HL-60 (cell line): ENCODE results near the gene RBMS3.

Experiments
- CTCF ChIP-seq: IDR thresholded peaks from one replicate; pipeline ENCODE4 v1.5.1; 2011; ENCODE audit warnings: low read length, control low read depth, inconsistent platforms; ENCODE audit not compliant: insufficient read depth
- POLR2AphosphoS5 ChIP-seq: IDR thresholded peaks from 2 replicates; pipeline ENCODE4 v1.6.1; 2012; ENCODE audit warnings: low read depth
- TF ChIP-seq, protein P1 (sequence below): IDR thresholded peaks from 2 replicates; pipeline ENCODE4 v1.6.1; 2012; ENCODE audit warnings: low read depth; ENCODE audit not compliant: insufficient replicate concordance

- TF ChIP-seq, protein P1, sequence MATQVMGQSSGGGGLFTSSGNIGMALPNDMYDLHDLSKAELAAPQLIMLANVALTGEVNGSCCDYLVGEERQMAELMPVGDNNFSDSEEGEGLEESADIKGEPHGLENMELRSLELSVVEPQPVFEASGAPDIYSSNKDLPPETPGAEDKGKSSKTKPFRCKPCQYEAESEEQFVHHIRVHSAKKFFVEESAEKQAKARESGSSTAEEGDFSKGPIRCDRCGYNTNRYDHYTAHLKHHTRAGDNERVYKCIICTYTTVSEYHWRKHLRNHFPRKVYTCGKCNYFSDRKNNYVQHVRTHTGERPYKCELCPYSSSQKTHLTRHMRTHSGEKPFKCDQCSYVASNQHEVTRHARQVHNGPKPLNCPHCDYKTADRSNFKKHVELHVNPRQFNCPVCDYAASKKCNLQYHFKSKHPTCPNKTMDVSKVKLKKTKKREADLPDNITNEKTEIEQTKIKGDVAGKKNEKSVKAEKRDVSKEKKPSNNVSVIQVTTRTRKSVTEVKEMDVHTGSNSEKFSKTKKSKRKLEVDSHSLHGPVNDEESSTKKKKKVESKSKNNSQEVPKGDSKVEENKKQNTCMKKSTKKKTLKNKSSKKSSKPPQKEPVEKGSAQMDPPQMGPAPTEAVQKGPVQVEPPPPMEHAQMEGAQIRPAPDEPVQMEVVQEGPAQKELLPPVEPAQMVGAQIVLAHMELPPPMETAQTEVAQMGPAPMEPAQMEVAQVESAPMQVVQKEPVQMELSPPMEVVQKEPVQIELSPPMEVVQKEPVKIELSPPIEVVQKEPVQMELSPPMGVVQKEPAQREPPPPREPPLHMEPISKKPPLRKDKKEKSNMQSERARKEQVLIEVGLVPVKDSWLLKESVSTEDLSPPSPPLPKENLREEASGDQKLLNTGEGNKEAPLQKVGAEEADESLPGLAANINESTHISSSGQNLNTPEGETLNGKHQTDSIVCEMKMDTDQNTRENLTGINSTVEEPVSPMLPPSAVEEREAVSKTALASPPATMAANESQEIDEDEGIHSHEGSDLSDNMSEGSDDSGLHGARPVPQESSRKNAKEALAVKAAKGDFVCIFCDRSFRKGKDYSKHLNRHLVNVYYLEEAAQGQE: no peak
- TF ChIP-seq POLR2AphosphoS5 (no peak), CTCF (no peak)
These were observed 759.3 kb downstream of the RBMS3 start for GRCh38 chr3:30040126-30040525.
